ENCODE results near the gene THUMPD3. TPM values are rescaled to one million over a fixed set of nuclear protein-coding genes. Genes with fewer than 3 reads are reported as not detected.

THUMPD3 gene
- polyA plus RNA-seq, 3 donors from 2014 or later = 13.2 to 23.1 (median 15.3) TPM

DNA sequence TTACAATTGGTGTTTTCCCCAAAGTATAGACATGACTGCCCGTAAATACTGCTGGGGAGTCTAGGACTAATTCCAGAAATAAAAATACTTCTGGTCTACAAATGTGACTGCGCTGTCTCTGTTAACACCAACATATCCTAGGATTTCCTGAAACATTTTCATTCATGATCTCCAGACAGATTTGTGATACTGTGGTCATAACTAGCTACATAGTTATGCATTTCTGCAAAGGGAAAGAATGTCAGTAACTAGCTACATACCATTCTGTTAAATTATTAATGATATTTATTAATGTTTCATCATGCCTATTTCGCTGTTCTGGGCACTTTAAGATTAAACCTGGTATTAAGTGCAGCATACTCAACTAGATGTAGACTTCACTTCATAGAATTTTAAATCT lies 67.9 kb downstream of the THUMPD3 start:
- Mint-ChIP-seq H3K36me3 (peaks cover 20 to 70% (median 40%) of the 10 kb centered on the region in 3 donors), H3K9me3 (no peaks in the 10 kb centered on the region), H3K27ac (no peak overlapping the region), H3K4me3 (no peak overlapping the region), H3K4me1 (peaks cover 4 to 19% of the 10 kb centered on the region in 2 donors), H3K27me3 (ENCODE audit: low read depth in 3 of 3) (no peaks in the 10 kb centered on the region)
- DNase-seq = no peak

DNA sequence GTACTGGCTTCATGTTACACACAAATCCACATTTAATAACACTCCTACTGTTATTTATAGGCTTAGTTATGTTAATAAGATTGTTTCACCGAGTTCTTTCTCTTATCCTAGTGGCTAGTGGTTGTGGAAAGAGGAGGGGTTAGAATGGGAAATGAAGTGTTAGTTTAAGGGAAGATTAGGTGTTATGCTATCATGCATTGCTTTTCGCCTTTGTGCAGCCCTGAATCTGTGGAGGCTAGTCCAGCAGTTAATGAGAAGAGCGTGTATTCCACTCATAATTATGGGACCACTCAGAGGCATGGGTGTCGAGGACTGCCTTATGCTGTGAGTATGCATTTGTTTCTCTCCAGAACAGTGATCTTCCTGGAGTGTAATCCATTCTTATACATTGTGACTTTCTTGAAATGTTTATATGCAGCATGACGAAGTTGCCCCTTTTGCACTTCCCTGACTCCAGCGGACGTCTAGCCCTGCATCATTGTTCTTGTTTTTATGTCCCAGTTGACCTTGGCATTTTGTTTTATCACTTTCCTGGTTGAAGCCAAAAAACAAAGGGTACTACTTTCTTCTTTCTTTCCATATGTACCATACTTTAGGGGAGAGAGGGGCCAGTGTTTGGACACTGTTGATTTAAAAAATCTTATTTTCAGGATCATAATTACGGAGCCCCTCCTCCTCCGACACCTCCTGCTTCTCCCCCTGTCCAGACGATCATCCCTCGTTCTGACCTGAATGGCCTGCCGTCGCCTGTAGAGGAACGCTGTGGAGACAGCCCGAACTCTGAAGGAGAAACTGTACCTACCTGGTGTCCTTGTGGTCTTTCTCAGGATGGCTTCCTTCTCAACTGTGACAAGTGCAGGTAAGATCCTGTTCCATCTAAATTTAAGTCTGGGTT lies 71.0 kb downstream of the THUMPD3 start:
- Mint-ChIP-seq H3K27ac (peak overlapping the region in 1 of 6 donors; percentile 78), H3K36me3 (peaks cover 32 to 74% (median 42%) of the 10 kb centered on the region in 3 donors), H3K4me1 (peaks cover 1 to 7% of the 10 kb centered on the region in 2 donors), H3K9me3 (no peaks in the 10 kb centered on the region), H3K27me3 (ENCODE audit: low read depth in 3 of 3) (peaks cover 0 to 1% (median 0%) of the 10 kb centered on the region in 3 donors), H3K4me3 (no peak overlapping the region)
- DNase-seq = no peak

DNA sequence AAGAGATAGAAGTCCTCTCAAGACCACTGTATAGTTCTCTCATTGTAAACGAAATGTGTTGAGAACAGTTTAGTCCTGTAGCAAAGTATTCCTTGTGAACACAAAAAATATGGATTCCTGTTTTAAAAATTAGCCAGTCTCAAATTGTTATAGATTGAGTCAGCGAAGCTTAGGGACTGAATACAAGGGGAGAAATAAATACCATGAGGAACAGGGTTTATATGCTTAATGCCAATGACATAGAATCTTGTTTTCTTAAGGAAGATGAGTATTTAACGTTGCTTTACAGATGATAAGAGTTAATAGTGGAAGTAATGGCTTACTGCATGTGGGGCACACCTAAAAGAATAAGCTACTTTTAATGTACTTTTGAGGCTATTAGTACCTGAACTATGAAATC lies 72.5 kb downstream of the THUMPD3 start:
- Mint-ChIP-seq H3K9me3 (no peaks in the 10 kb centered on the region), H3K36me3 (peaks cover 32 to 60% (median 36%) of the 10 kb centered on the region in 3 donors), H3K4me3 (no peak overlapping the region)

More for the DNA sequence above, 72.5 kb downstream of the THUMPD3 start:
- DNase-seq = no peak
- peak overlapping the region in 3 of 6 donors; percentile 1 to 57 (median 56) for H3K27ac Mint-ChIP-seq
- peaks cover 0 to 2% (median 1%) of the 10 kb centered on the region in 3 donors for H3K27me3 Mint-ChIP-seq (ENCODE audit: low read depth in 3 of 3)
- peaks cover 1 to 4% of the 10 kb centered on the region in 2 donors for H3K4me1 Mint-ChIP-seq

Other genes with a start within 250 kb of the THUMPD3 start
- gene SRGAP3, start 113.4 kb upstream of the THUMPD3 start, polyA plus RNA-seq = under 1 TPM in 2 of 3 donors, not detected in 1; 0.29 to 0.99 TPM
- gene SETD5, start 34.6 kb downstream of the THUMPD3 start, polyA plus RNA-seq = 10 to 100 TPM; 13.7 to 50.2 (median 19.2) TPM
- gene LHFPL4, start 190.8 kb downstream of the THUMPD3 start, polyA plus RNA-seq = under 1 TPM in 2 of 3 donors, not detected in 1; 0.06 to 0.21 TPM

Data from immature natural killer cell (primary cell).